NCI-H748 treated with DMSO at 0.1 percent for 48 hours (cell line): ENCODE measurements around the gene EPX.

Experiments
- DNase-seq: peaks from one replicate; lab custom pipeline; 2025; lab: John Stamatoyannopoulos, UW

Gene EPX

DNA sequence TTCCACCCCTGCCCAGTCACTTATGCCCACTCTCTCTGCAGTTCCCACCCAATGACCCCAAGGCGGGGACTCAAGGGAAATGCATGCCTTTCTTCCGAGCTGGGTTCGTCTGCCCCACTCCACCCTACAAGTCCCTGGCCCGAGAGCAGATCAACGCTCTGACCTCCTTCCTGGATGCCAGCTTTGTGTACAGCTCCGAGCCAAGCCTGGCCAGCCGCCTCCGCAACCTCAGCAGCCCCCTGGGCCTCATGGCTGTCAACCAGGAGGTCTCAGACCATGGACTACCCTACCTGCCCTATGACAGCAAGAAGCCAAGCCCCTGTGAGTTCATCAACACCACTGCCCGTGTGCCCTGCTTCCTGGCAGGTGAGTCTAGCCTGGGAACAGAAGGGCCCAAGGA, 59.6 kb downstream of the EPX start:
- no peak for DNase-seq

DNA sequence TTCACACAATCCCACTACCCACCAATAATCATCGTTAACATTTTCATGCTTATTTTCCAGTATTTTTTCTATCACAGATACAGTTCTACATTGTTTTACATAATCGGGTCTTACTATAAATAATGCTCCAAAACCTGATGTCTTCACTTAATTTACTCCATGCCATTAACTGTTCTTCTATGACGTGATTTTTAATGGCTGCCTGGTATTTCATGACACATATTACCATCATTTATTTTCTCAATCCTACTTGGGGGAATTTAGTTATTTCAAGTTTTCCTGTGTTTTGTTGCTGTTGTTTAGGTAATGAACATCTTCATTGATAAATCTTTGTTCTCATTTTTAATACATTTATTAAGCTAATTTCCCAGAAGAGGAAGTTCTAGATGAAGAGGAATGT, 60.6 kb downstream of the EPX start:
- DNase-seq, result no peak
